ENCODE results near the gene KCNJ14.

KCNJ14 gene

GRCh38 chr19:48508729-48509411 lies 53.5 kb downstream of the KCNJ14 start:
- DNase-seq (ENCODE audit: low spot score), result no peak
- no peaks in the 10 kb centered on the region for H3K36me3 Mint-ChIP-seq (ENCODE audit: low read depth)
- no peaks in the 10 kb centered on the region for H3K9me3 Mint-ChIP-seq
- H3K27ac Mint-ChIP-seq, result no peak overlapping the region
- no peaks in the 10 kb centered on the region for H3K27me3 Mint-ChIP-seq (ENCODE audit: low read depth)
- peaks cover 6% of the 10 kb centered on the region for H3K4me1 Mint-ChIP-seq (ENCODE audit: low read depth)
- H3K4me3 Mint-ChIP-seq, result no peak overlapping the region

- Mint-ChIP-seq H3K27me3 (ENCODE audit: low read depth) (no peaks in the 10 kb centered on the region), H3K4me3 (no peak overlapping the region), H3K9me3 (no peaks in the 10 kb centered on the region), H3K36me3 (ENCODE audit: low read depth) (no peaks in the 10 kb centered on the region), H3K4me1 (ENCODE audit: low read depth) (peaks cover 7% of the 10 kb centered on the region), H3K27ac (no peak overlapping the region)
- no peak for DNase-seq (ENCODE audit: low spot score)
Measured at GRCh38 chr19:48509467-48510194, 54.3 kb downstream of the KCNJ14 start.

GRCh38 chr19:48510421-48511268 lies 55.3 kb downstream of the KCNJ14 start:
- peak; percentile 63 for DNase-seq (ENCODE audit: low spot score)
- Mint-ChIP-seq H3K27me3 (ENCODE audit: low read depth) (no peaks in the 10 kb centered on the region), H3K36me3 (ENCODE audit: low read depth) (no peaks in the 10 kb centered on the region), H3K27ac (no peak overlapping the region), H3K4me3 (peak overlapping the region; percentile 86), H3K9me3 (no peaks in the 10 kb centered on the region), H3K4me1 (ENCODE audit: low read depth) (peaks cover 7% of the 10 kb centered on the region)

GRCh38 chr19:48511321-48511731 lies 56.0 kb downstream of the KCNJ14 start:
- Mint-ChIP-seq H3K4me3 (no peak overlapping the region), H3K4me1 (ENCODE audit: low read depth) (peaks cover 7% of the 10 kb centered on the region), H3K27me3 (ENCODE audit: low read depth) (no peaks in the 10 kb centered on the region), H3K27ac (no peak overlapping the region), H3K9me3 (no peaks in the 10 kb centered on the region), H3K36me3 (ENCODE audit: low read depth) (no peaks in the 10 kb centered on the region)
- DNase-seq (ENCODE audit: low spot score), result no peak

- peak within 1 kb of the TSS; percentile 86 for H3K4me3 Mint-ChIP-seq
- DNase-seq (ENCODE audit: low spot score), result peak; percentile 57
- peaks cover 7% of the 10 kb centered on the region for H3K4me1 Mint-ChIP-seq (ENCODE audit: low read depth)
- no peaks in the 10 kb centered on the region for H3K9me3 Mint-ChIP-seq
- no peaks in the 10 kb centered on the region for H3K36me3 Mint-ChIP-seq (ENCODE audit: low read depth)
- H3K27ac Mint-ChIP-seq, result no peak within 1 kb of the TSS
- H3K27me3 Mint-ChIP-seq (ENCODE audit: low read depth), result no peaks in the 10 kb centered on the region
Measured at GRCh38 chr19:48511800-48512503, 56.6 kb downstream of the KCNJ14 start, which contains the start of gene LMTK3. Gene LMTK3 (minus strand): TSS chr19:48511835. CDS start chr19:48511576, 259 bp downstream.

GRCh38 chr19:48512504-48513288 lies 57.3 kb downstream of the KCNJ14 start:
- peaks cover 7% of the 10 kb centered on the region for H3K4me1 Mint-ChIP-seq (ENCODE audit: low read depth)
- DNase-seq (ENCODE audit: low spot score), result no peak
- no peaks in the 10 kb centered on the region for H3K27me3 Mint-ChIP-seq (ENCODE audit: low read depth)

GRCh38 chr19:48513289-48514122 lies 58.1 kb downstream of the KCNJ14 start:
- Mint-ChIP-seq H3K36me3 (ENCODE audit: low read depth) (no peaks in the 10 kb centered on the region), H3K27me3 (ENCODE audit: low read depth) (no peaks in the 10 kb centered on the region), H3K9me3 (no peaks in the 10 kb centered on the region), H3K4me1 (ENCODE audit: low read depth) (peaks cover 7% of the 10 kb centered on the region), H3K4me3 (no peak overlapping the region), H3K27ac (peak overlapping the region; percentile 64)
- peak; percentile 74 for DNase-seq (ENCODE audit: low spot score)

More at GRCh38 chr19:48512504-48513288, 57.3 kb downstream of the KCNJ14 start:
- no peaks in the 10 kb centered on the region for H3K9me3 Mint-ChIP-seq
- H3K4me3 Mint-ChIP-seq, result no peak overlapping the region
- H3K27ac Mint-ChIP-seq, result no peak overlapping the region
- H3K36me3 Mint-ChIP-seq (ENCODE audit: low read depth), result no peaks in the 10 kb centered on the region

- H3K36me3 Mint-ChIP-seq (ENCODE audit: low read depth), result no peaks in the 10 kb centered on the region
- no peak overlapping the region for H3K4me3 Mint-ChIP-seq
- H3K27ac Mint-ChIP-seq, result peak overlapping the region; percentile 64
- no peak for DNase-seq (ENCODE audit: low spot score)
- peaks cover 7% of the 10 kb centered on the region for H3K4me1 Mint-ChIP-seq (ENCODE audit: low read depth)
- no peaks in the 10 kb centered on the region for H3K9me3 Mint-ChIP-seq
- H3K27me3 Mint-ChIP-seq (ENCODE audit: low read depth), result no peaks in the 10 kb centered on the region
Measured at GRCh38 chr19:48514123-48514458, 58.7 kb downstream of the KCNJ14 start.

- Mint-ChIP-seq H3K27ac (no peak overlapping the region), H3K4me3 (no peak overlapping the region), H3K27me3 (ENCODE audit: low read depth) (no peaks in the 10 kb centered on the region), H3K9me3 (no peaks in the 10 kb centered on the region), H3K36me3 (ENCODE audit: low read depth) (no peaks in the 10 kb centered on the region), H3K4me1 (ENCODE audit: low read depth) (peaks cover 2% of the 10 kb centered on the region)
- no peak for DNase-seq (ENCODE audit: low spot score)
Measured at GRCh38 chr19:48516536-48516935, 61.2 kb downstream of the KCNJ14 start.
